ENCODE results near the gene LMTK3.
A peak's percentile ranks its signal among the peaks of the same experiment; 100 is the strongest.

Gene LMTK3

GRCh38 chr19:48452289-48453190, 59.1 kb downstream of the LMTK3 start:
- no peak overlapping the region for H3K27ac ChIP-seq
- DNase-seq (ENCODE audit: low read depth, low spot score), result no peak

- no peak for DNase-seq (ENCODE audit: low read depth, low spot score)
- H3K27ac ChIP-seq, result no peak overlapping the region
Measured at GRCh38 chr19:48451624-48452023, 60.0 kb downstream of the LMTK3 start.

- no peak overlapping the region for H3K27ac ChIP-seq
- no peak for DNase-seq (ENCODE audit: low read depth, low spot score)
Measured at GRCh38 chr19:48450863-48451262, 60.8 kb downstream of the LMTK3 start.

- DNase-seq (ENCODE audit: low read depth, low spot score), result no peak
- H3K27ac ChIP-seq, result no peak overlapping the region
Measured at GRCh38 chr19:48450441-48450840, 61.2 kb downstream of the LMTK3 start.

- no peak for DNase-seq (ENCODE audit: low read depth, low spot score)
- no peak overlapping the region for H3K27ac ChIP-seq
Measured at GRCh38 chr19:48448563-48448962, 63.1 kb downstream of the LMTK3 start.

GRCh38 chr19:48446579-48446978, 65.1 kb downstream of the LMTK3 start:
- no peak for DNase-seq (ENCODE audit: low read depth, low spot score)
- peak overlapping the region; percentile 75 for H3K27ac ChIP-seq

- H3K27ac ChIP-seq, result peak within 1 kb of the TSS; percentile 75
- DNase-seq (ENCODE audit: low read depth, low spot score), result peak; percentile 87
Measured at GRCh38 chr19:48445606-48446481, 65.8 kb downstream of the LMTK3 start, which contains the start of gene GRWD1. TSS of gene GRWD1 (plus strand) at chr19:48445983. CDS start at chr19:48446006, 23 bp downstream.

- H3K27ac ChIP-seq, result peak overlapping the region; percentile 75
- peak; percentile 57 for DNase-seq (ENCODE audit: low read depth, low spot score)
Measured at GRCh38 chr19:48445256-48445605, 66.4 kb downstream of the LMTK3 start.

GRCh38 chr19:48444936-48445200, 66.8 kb downstream of the LMTK3 start:
- peak overlapping the region; percentile 75 for H3K27ac ChIP-seq
- DNase-seq (ENCODE audit: low read depth, low spot score), result no peak

- peak overlapping the region; percentile 75 for H3K27ac ChIP-seq
- DNase-seq (ENCODE audit: low read depth, low spot score), result no peak
Measured at GRCh38 chr19:48444129-48444935, 67.3 kb downstream of the LMTK3 start.

- no peak overlapping the region for H3K27ac ChIP-seq
- no peak for DNase-seq (ENCODE audit: low read depth, low spot score)
Measured at GRCh38 chr19:48443731-48444128, 67.9 kb downstream of the LMTK3 start.

GRCh38 chr19:48443256-48443655, 68.4 kb downstream of the LMTK3 start:
- H3K27ac ChIP-seq, result no peak overlapping the region

GRCh38 chr19:48442116-48443035, 69.3 kb downstream of the LMTK3 start:
- DNase-seq (ENCODE audit: low read depth, low spot score), result no peak
- no peak overlapping the region for H3K27ac ChIP-seq

More at GRCh38 chr19:48443256-48443655, 68.4 kb downstream of the LMTK3 start:
- DNase-seq (ENCODE audit: low read depth, low spot score), result no peak

GRCh38 chr19:48441360-48442050, 70.1 kb downstream of the LMTK3 start:
- no peak overlapping the region for H3K27ac ChIP-seq
- DNase-seq (ENCODE audit: low read depth, low spot score), result no peak

- no peak overlapping the region for H3K27ac ChIP-seq
- DNase-seq (ENCODE audit: low read depth, low spot score), result no peak
Measured at GRCh38 chr19:48436586-48436985, 75.0 kb downstream of the LMTK3 start.

Data from epithelial cell of prostate (primary cell).